Upper lobe of left lung (tissue), 6 donors: Measurements from ENCODE around the gene ATAD3A. TPM values are rescaled to one million over a fixed set of nuclear protein-coding genes. Genes with fewer than 3 reads are reported as not detected.

Experiments used
- ATAC-seq, 2 donors: fragments of 200-7000 bp; cut with Tn5 transposase; one replicate each; pipeline ENCODE4 v1.9.1; 2022; ENCODE audit warnings: mild to moderate bottlenecking in 2 of 2, moderate library complexity in 2 of 2; ENCODE audit not compliant: low FRiP score in 2 of 2
- DNase-seq, 2 donors: peaks; one replicate each; pipeline ENCODE4 v3.0.0-alpha.2; 2019 to 2020
- H3K27ac ChIP-seq, 4 donors: fragments of 200-600 bp; sonication (generic); one replicate each; pipeline ENCODE4 v1.5.1; 2016 to 2019
- H3K27me3 ChIP-seq, 4 donors: fragments of 200-600 bp; sonication (generic); one replicate each; pipeline ENCODE4 v1.5.1; 2017 to 2019
- H3K36me3 ChIP-seq, 4 donors: fragments of 200-600 bp; sonication (generic); one replicate each; pipeline ENCODE4 v1.5.1; 2016 to 2019
- H3K4me1 ChIP-seq, 4 donors: fragments of 200-600 bp; sonication (generic); one replicate each; pipeline ENCODE4 v1.5.1; 2018 to 2019
- H3K4me3 ChIP-seq, 4 donors: fragments of 200-600 bp; sonication (generic); one replicate each; pipeline ENCODE4 v1.5.1; 2017 to 2019; ENCODE audit warnings: mild to moderate bottlenecking in 2 of 4, moderate library complexity in 1 of 4
- H3K9me3 ChIP-seq, 4 donors: fragments of 200-600 bp; sonication (generic); one replicate each; pipeline ENCODE4 v1.5.1; 2018 to 2019
- CTCF ChIP-seq, 6 experiments: fragments of 450-650 bp in 4 of 6; fragments of 200-600 bp in 2 of 6; sonication (generic) in 2 of 6; IDR thresholded peaks; one replicate each; pipeline ENCODE4 v1.5.1; 2016 to 2019; ENCODE audit warnings: antibody characterized with exemption in 6 of 6
- EP300 ChIP-seq, 4 donors: sonication (generic); formaldehyde crosslinking; IDR thresholded peaks; one replicate each; pipeline ENCODE4 v1.5.1; 2017; ENCODE audit warnings: antibody characterized with exemption in 4 of 4, control low read depth in 2 of 4
- POLR2A ChIP-seq, 4 donors: fragments of 450-650 bp; IDR thresholded peaks; one replicate each; pipeline ENCODE4 v1.5.1; 2016 to 2017; ENCODE audit warnings: antibody characterized with exemption in 4 of 4, mild to moderate bottlenecking in 2 of 4
- POLR2AphosphoS5 ChIP-seq, 2 donors: sonication (generic); formaldehyde crosslinking; IDR thresholded peaks; one replicate each; pipeline ENCODE4 v1.5.1; 2017; ENCODE audit warnings: antibody characterized with exemption in 2 of 2
- WGBS, 2 donors: methylation state at CpG; one replicate each; pipeline ENCODE4 v1.1.5; 2017 to 2018; 5-methylcytosine and 5-hydroxymethylcytosine counted together
- total RNA-seq, 6 donors: library from RNA; depleted of rRNA in 4 of 6; stranded (reverse); fragments of >200 nt in 4 of 6; gene quantifications; one replicate each; pipeline versions ENCODE4 v1.1.0 to v1.2.1, GENCODE V29; 2016 to 2021
- donor health status: DM: no; HTN: no; CAD: no; lungs with moderate emphysema.
- donor health status: DM: no; HTN: yes; CAD: no; lungs with severe emphysema.

ATAD3A gene
- total RNA-seq, 6 donors from 2014 or later: 18.5 to 31.9 (median 24.0) TPM

- no peaks in the 10 kb centered on the region for H3K27me3 ChIP-seq
- 94 to 95% methylated on average over 24 to 32 of the region's 32 CpGs for WGBS, 2 donors
- peak in 1 of 2 donors; percentile 83 for DNase-seq
- no peak overlapping the region for H3K4me3 ChIP-seq
- no peak for ATAC-seq
- peaks cover 17 to 29% (median 18%) of the 10 kb centered on the region in 4 donors for H3K4me1 ChIP-seq
- H3K36me3 ChIP-seq: peaks cover 0 to 26% (median 19%) of the 10 kb centered on the region in 4 donors
- no peak overlapping the region for H3K27ac ChIP-seq
- no peak for TF ChIP-seq EP300 (IDR thresholded peaks at IDR 0.05)
- no peak for TF ChIP-seq POLR2AphosphoS5 (IDR thresholded peaks at IDR 0.05)
- TF ChIP-seq CTCF (IDR thresholded peaks at IDR 0.05): no peak
- TF ChIP-seq POLR2A (IDR thresholded peaks at IDR 0.05): no peak
- no peaks in the 10 kb centered on the region for H3K9me3 ChIP-seq
These were observed 25.8 kb downstream of the ATAD3A start for GRCh38 chr1:1537626-1538250.

- peak in 1 of 2 donors; percentile 75 for DNase-seq
- peaks cover 0 to 32% (median 25%) of the 10 kb centered on the region in 4 donors for H3K36me3 ChIP-seq
- WGBS, 2 donors: 93 to 100% methylated on average over 5 to 23 of the region's 23 CpGs
- no peak overlapping the region for H3K27ac ChIP-seq
- no peak for TF ChIP-seq POLR2A (IDR thresholded peaks at IDR 0.05)
- TF ChIP-seq EP300 (IDR thresholded peaks at IDR 0.05): no peak
- TF ChIP-seq POLR2AphosphoS5 (IDR thresholded peaks at IDR 0.05): no peak
- no peak for TF ChIP-seq CTCF (IDR thresholded peaks at IDR 0.05)
- ATAC-seq: no peak
- no peaks in the 10 kb centered on the region for H3K27me3 ChIP-seq
- H3K9me3 ChIP-seq: no peaks in the 10 kb centered on the region
- H3K4me3 ChIP-seq: no peak overlapping the region
- peaks cover 17 to 29% (median 18%) of the 10 kb centered on the region in 4 donors for H3K4me1 ChIP-seq
These were observed 26.4 kb downstream of the ATAD3A start for GRCh38 chr1:1538334-1538733.

- TF ChIP-seq EP300 (IDR thresholded peaks at IDR 0.05): no peak
- Histone ChIP-seq H3K36me3 (peaks cover 0 to 39% (median 27%) of the 10 kb centered on the region in 4 donors), H3K27me3 (no peaks in the 10 kb centered on the region), H3K4me3 (peak overlapping the region in 2 of 4 donors; percentile 66 to 71), H3K9me3 (no peaks in the 10 kb centered on the region), H3K4me1 (peaks cover 17 to 29% (median 18%) of the 10 kb centered on the region in 4 donors), H3K27ac (peak overlapping the region in 2 of 4 donors; percentile 65 to 83)
- ATAC-seq: no peak
- 86 to 100% methylated on average over 8 to 18 of the region's 18 CpGs for WGBS, 2 donors
- DNase-seq: peak in 1 of 2 donors; percentile 79
These were observed 27.0 kb downstream of the ATAD3A start for GRCh38 chr1:1538989-1539309.

GRCh38 chr1:1539310-1540089 is 27.5 kb downstream of the ATAD3A start:
- Histone ChIP-seq H3K9me3 (no peaks in the 10 kb centered on the region), H3K27ac (peak overlapping the region in 3 of 4 donors; percentile 24 to 83 (median 65)), H3K4me3 (peak overlapping the region; percentile 45 to 78 (median 68)), H3K36me3 (peaks cover 0 to 40% (median 25%) of the 10 kb centered on the region in 4 donors), H3K4me1 (peaks cover 17 to 29% (median 18%) of the 10 kb centered on the region in 4 donors), H3K27me3 (no peaks in the 10 kb centered on the region)
- DNase-seq (peak in 1 of 2 donors; percentile 87), ATAC-seq (no peak)
- TF ChIP-seq POLR2A (IDR thresholded peaks at IDR 0.05): no peak
- TF ChIP-seq POLR2AphosphoS5 (IDR thresholded peaks at IDR 0.05): no peak
- no peak for TF ChIP-seq EP300 (IDR thresholded peaks at IDR 0.05)
- no peak for TF ChIP-seq CTCF (IDR thresholded peaks at IDR 0.05)
- 27 to 33% methylated on average over 36 to 37 of the region's 66 CpGs for WGBS, 2 donors

GRCh38 chr1:1540090-1540817 is 28.3 kb downstream of the ATAD3A start, which contains the start of gene TMEM240:
Gene TMEM240 (minus strand): TSS chr1:1540624. CDS start chr1:1540346, 278 bp downstream.
- peaks cover 17 to 29% (median 18%) of the 10 kb centered on the region in 4 donors for H3K4me1 ChIP-seq
- DNase-seq: peak; percentile 66 to 93
- H3K36me3 ChIP-seq: peaks cover 0 to 38% (median 21%) of the 10 kb centered on the region in 4 donors
- no peak for TF ChIP-seq CTCF (IDR thresholded peaks at IDR 0.05)
- TF ChIP-seq EP300 (IDR thresholded peaks at IDR 0.05): no peak
- no peak for TF ChIP-seq POLR2AphosphoS5 (IDR thresholded peaks at IDR 0.05)
- TF ChIP-seq POLR2A (IDR thresholded peaks at IDR 0.05): no peak
- peak in 1 of 2 donors; percentile 89 for ATAC-seq
- peak within 1 kb of the TSS; percentile 45 to 78 (median 68) for H3K4me3 ChIP-seq
- 0 to 5% methylated on average over 1 to 11 of the region's 100 CpGs for WGBS, 2 donors
- no peaks in the 10 kb centered on the region for H3K9me3 ChIP-seq
- H3K27ac ChIP-seq: peak within 1 kb of the TSS; percentile 57 to 83 (median 61)
- no peaks in the 10 kb centered on the region for H3K27me3 ChIP-seq
